HFF-Myc (cell line): ENCODE results near the gene HS2ST1.

Experiments
- DNase-seq: peaks from one replicate; pipeline ENCODE4 v3.0.0-alpha.2; 2011; ENCODE audit warnings: low read depth; ENCODE audit errors: extremely low read depth
- H3K4me3 ChIP-seq: replicated peaks from 2 replicates; pipeline ENCODE4 v1.5.1; 2011; ENCODE audit warnings: low read depth, mild to moderate bottlenecking, control low read depth, low read length
- CTCF ChIP-seq: IDR thresholded peaks from 2 replicates; pipeline ENCODE4 v1.5.1; 2012; ENCODE audit warnings: mild to moderate bottlenecking, low read depth, low read length, control low read depth; ENCODE audit errors: missing control alignments

The HS2ST1 gene

GRCh38 chr1:87135329-87135712, 220.9 kb downstream of the HS2ST1 start:
- TF ChIP-seq CTCF: no peak

GRCh38 chr1:87136607-87137341, 222.3 kb downstream of the HS2ST1 start:
- TF ChIP-seq CTCF: no peak
- DNase-seq: no peak
- H3K4me3 ChIP-seq: no peak overlapping the region

More at GRCh38 chr1:87135329-87135712, 220.9 kb downstream of the HS2ST1 start:
- no peak for DNase-seq
- no peak overlapping the region for H3K4me3 ChIP-seq

- no peak for DNase-seq
- no peak overlapping the region for H3K4me3 ChIP-seq
- TF ChIP-seq CTCF: no peak
Measured at GRCh38 chr1:87137342-87137739, 222.9 kb downstream of the HS2ST1 start.

- no peak for TF ChIP-seq CTCF
- H3K4me3 ChIP-seq: no peak overlapping the region
- DNase-seq: no peak
Measured at GRCh38 chr1:87140831-87141540, 226.6 kb downstream of the HS2ST1 start.

GRCh38 chr1:87141556-87141955, 227.1 kb downstream of the HS2ST1 start:
- TF ChIP-seq CTCF: no peak
- no peak overlapping the region for H3K4me3 ChIP-seq
- no peak for DNase-seq

GRCh38 chr1:87143413-87144135, 229.1 kb downstream of the HS2ST1 start:
- TF ChIP-seq CTCF: no peak
- no peak for DNase-seq
- no peak overlapping the region for H3K4me3 ChIP-seq
